Measurements from ENCODE around the gene FBRS. TPM values are rescaled to one million over a fixed set of nuclear protein-coding genes. Genes with fewer than 3 reads are reported as not detected.

FBRS gene
- total RNA-seq, 4 donors from 2014 or later: 26.2 to 46.8 (median 31.7) TPM

DNA sequence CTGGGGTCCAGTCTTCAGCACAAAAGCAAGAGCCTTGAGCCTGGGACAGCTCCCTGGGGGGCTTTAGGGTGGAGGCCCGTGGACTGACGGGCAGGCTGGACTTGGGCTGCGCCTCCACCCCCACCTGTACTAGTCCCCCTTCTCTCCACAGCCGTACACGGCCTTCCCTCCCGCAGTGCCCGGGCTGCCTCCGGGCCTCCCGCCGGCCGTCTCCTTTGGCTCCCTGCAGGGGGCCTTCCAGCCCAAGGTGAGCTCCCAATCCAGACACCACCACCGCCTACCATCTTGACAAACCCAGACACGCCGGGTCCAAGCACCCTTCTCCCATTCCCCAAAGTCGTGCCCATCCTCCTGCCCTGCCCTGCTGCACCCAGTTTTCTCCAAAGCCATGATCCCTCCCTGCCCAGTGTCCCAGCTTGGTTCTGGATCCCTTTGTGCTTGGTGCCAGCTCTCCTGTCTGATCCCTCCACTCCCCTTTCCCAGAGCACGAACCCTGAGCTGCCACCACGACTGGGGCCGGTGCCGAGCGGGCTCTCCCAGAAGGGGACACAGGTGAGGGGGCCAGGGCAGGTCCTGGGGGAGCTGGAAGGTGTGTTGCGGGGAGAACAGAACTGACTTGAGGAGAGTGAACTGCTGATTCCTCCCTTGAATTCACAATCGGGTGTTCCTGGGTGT lies 7.1 kb downstream of the FBRS start:
- Histone ChIP-seq H3K4me1 (peaks cover 0 to 46% (median 23%) of the 10 kb centered on the region in 4 donors), H3K36me3 (peaks cover 5 to 96% (median 43%) of the 10 kb centered on the region in 3 donors), H3K27ac (no peak overlapping the region), H3K4me3 (no peak overlapping the region), H3K9me3 (no peaks in the 10 kb centered on the region), H3K27me3 (no peaks in the 10 kb centered on the region)
- no peak for TF ChIP-seq EP300 (IDR thresholded peaks at IDR 0.05)
- TF ChIP-seq POLR2A (IDR thresholded peaks at IDR 0.05): no peak
- TF ChIP-seq, protein P1, sequence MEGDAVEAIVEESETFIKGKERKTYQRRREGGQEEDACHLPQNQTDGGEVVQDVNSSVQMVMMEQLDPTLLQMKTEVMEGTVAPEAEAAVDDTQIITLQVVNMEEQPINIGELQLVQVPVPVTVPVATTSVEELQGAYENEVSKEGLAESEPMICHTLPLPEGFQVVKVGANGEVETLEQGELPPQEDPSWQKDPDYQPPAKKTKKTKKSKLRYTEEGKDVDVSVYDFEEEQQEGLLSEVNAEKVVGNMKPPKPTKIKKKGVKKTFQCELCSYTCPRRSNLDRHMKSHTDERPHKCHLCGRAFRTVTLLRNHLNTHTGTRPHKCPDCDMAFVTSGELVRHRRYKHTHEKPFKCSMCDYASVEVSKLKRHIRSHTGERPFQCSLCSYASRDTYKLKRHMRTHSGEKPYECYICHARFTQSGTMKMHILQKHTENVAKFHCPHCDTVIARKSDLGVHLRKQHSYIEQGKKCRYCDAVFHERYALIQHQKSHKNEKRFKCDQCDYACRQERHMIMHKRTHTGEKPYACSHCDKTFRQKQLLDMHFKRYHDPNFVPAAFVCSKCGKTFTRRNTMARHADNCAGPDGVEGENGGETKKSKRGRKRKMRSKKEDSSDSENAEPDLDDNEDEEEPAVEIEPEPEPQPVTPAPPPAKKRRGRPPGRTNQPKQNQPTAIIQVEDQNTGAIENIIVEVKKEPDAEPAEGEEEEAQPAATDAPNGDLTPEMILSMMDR (IDR thresholded peaks at IDR 0.05): no peak
- WGBS, 2 donors: 85 to 87% methylated on average over 22 of the region's 22 CpGs
- no peak for DNase-seq (ENCODE audit: low spot score in 2 of 2)

DNA sequence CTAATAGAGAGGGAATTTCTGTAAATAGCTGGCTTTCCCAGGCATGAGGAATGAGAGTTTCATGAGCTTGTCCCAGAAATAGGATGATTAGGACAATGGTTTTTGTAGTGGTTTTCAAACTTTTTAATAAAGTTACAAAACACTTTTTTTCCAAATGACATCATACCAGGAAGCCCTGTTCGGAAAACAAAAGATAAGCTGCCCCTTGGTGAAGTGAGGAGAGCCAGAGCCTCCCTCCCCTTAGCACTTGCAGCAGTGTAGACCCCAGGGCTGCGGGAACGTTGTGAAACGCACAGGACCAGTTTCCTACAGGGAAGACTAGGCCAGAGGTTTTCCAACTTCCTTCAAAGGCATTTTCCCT lies 7.6 kb downstream of the FBRS start:
- H3K4me3 ChIP-seq: no peak overlapping the region
- WGBS, 2 donors: 79 to 84% methylated on average over 4 of the region's 4 CpGs

DNA sequence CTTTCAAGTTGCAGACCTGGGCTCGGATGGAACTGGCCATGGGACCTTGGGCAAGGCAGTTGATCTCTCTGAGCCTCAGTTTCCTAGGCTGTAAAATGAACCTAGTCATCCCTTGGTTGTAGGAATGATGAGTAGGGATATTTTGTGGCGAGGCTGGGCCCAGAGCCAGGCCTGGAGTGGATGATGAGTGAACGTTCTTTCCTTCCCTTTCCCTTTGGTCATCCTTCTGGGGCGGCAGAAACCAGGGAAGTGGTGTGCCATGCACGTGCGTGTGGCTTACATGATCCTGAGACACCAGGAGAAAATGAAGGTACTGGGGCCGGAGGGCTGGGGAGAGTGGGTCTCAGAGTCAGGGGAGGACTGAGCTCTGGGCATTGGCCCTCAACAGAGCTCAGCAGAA lies 8.4 kb downstream of the FBRS start:
- TF ChIP-seq EP300 (IDR thresholded peaks at IDR 0.05) (no peak), POLR2A (IDR thresholded peaks at IDR 0.05) (no peak)
- TF ChIP-seq, protein P1 (IDR thresholded peaks at IDR 0.05): no peak
- no peaks in the 10 kb centered on the region for H3K9me3 ChIP-seq
- no peak for DNase-seq (ENCODE audit: low spot score in 2 of 2)
- no peak overlapping the region for H3K27ac ChIP-seq
- H3K27me3 ChIP-seq: no peaks in the 10 kb centered on the region
- 65 to 77% methylated on average over 7 of the region's 7 CpGs for WGBS, 2 donors
- H3K4me3 ChIP-seq: no peak overlapping the region
- peaks cover 5 to 91% (median 49%) of the 10 kb centered on the region in 3 donors for H3K36me3 ChIP-seq
- H3K4me1 ChIP-seq: peaks cover 0 to 32% (median 10%) of the 10 kb centered on the region in 4 donors

More for the DNA sequence above, 7.6 kb downstream of the FBRS start:
- DNase-seq (ENCODE audit: low spot score in 2 of 2): no peak
- Histone ChIP-seq H3K4me1 (peaks cover 0 to 41% (median 19%) of the 10 kb centered on the region in 4 donors), H3K36me3 (peaks cover 5 to 98% (median 48%) of the 10 kb centered on the region in 3 donors), H3K27ac (no peak overlapping the region), H3K27me3 (no peaks in the 10 kb centered on the region), H3K9me3 (no peaks in the 10 kb centered on the region)
- no peak for TF ChIP-seq EP300 (IDR thresholded peaks at IDR 0.05)
- TF ChIP-seq POLR2A (IDR thresholded peaks at IDR 0.05): no peak
- TF ChIP-seq, protein P1 (IDR thresholded peaks at IDR 0.05): no peak

DNA sequence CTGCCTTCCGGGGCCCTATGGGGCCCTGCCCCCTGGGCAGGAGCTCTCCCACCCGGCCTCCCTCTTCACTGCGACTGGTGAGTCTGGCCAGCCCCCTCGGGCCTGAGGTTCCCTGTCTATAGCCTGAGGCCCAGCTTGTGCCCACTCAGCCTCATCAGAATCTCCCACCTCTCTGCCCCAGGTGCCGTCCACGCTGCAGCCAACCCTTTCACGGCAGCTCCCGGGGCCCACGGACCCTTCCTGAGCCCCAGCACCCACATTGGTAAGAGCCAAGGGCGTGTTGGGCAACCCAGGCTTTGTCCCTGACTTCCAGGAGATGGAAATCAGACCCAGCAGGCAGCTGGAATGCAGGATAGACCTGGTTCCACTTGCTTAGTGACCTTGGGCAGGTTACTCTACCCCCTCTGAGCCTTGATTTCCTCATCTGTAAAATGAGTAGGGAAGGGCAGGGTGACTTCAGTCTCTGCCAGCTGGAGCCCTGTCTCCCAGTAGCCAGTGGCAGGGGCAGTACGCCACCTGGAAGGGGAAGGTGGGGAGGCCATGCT lies 9.2 kb downstream of the FBRS start:
- 80 to 100% methylated on average over 9 to 11 of the region's 11 CpGs for WGBS, 2 donors
- Histone ChIP-seq H3K36me3 (peaks cover 3 to 85% (median 49%) of the 10 kb centered on the region in 3 donors), H3K4me1 (peaks cover 0 to 25% (median 3%) of the 10 kb centered on the region in 4 donors), H3K4me3 (no peak overlapping the region), H3K27me3 (no peaks in the 10 kb centered on the region), H3K27ac (no peak overlapping the region), H3K9me3 (no peaks in the 10 kb centered on the region)
- no peak for DNase-seq (ENCODE audit: low spot score in 2 of 2)
- TF ChIP-seq, protein P1 (IDR thresholded peaks at IDR 0.05): no peak
- no peak for TF ChIP-seq POLR2A (IDR thresholded peaks at IDR 0.05)
- TF ChIP-seq EP300 (IDR thresholded peaks at IDR 0.05): no peak

DNA sequence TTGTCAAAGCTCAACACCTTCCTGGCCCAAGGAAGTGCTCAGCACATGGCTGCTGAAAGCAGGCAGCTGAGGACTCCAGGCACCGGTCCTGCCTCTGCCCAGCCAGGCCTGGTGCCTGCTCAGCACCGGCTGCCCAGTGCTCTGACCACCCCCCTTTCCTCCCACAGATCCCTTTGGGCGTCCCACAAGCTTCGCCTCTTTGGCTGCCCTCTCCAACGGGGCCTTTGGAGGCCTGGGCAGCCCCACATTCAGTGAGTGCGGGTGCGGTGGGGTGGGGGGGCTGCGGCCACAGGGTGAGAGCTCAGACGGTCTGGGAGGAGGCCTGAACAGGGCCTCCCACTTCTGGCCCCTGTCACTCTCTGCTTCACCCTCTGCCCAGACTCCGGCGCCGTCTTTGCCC lies 10.2 kb downstream of the FBRS start:
- TF ChIP-seq POLR2A (IDR thresholded peaks at IDR 0.05) (no peak), EP300 (IDR thresholded peaks at IDR 0.05) (no peak)
- TF ChIP-seq, protein P1 (IDR thresholded peaks at IDR 0.05): no peak
- H3K36me3 ChIP-seq: peaks cover 0 to 75% (median 49%) of the 10 kb centered on the region in 3 donors
- no peaks in the 10 kb centered on the region for H3K27me3 ChIP-seq
- WGBS, 2 donors: 75 to 80% methylated on average over 11 to 12 of the region's 12 CpGs
- no peaks in the 10 kb centered on the region for H3K9me3 ChIP-seq
- DNase-seq (ENCODE audit: low spot score in 2 of 2): no peak
- peaks cover 0 to 15% (median 0%) of the 10 kb centered on the region in 4 donors for H3K4me1 ChIP-seq
- H3K4me3 ChIP-seq: no peak overlapping the region
- H3K27ac ChIP-seq: no peak overlapping the region
